HG02870 (cell line): ENCODE data around the gene SOWAHA.
A peak's percentile ranks its signal among the peaks of the same experiment; 100 is the strongest.

Experiments
- ATAC-seq: cut with Tn5 transposase; IDR thresholded peaks from one replicate; pipeline ENCODE4 v1.9.1; 2021; ENCODE audit warnings: mild to moderate bottlenecking, moderate library complexity; ENCODE audit not compliant: unreplicated experiment

Gene SOWAHA

DNA sequence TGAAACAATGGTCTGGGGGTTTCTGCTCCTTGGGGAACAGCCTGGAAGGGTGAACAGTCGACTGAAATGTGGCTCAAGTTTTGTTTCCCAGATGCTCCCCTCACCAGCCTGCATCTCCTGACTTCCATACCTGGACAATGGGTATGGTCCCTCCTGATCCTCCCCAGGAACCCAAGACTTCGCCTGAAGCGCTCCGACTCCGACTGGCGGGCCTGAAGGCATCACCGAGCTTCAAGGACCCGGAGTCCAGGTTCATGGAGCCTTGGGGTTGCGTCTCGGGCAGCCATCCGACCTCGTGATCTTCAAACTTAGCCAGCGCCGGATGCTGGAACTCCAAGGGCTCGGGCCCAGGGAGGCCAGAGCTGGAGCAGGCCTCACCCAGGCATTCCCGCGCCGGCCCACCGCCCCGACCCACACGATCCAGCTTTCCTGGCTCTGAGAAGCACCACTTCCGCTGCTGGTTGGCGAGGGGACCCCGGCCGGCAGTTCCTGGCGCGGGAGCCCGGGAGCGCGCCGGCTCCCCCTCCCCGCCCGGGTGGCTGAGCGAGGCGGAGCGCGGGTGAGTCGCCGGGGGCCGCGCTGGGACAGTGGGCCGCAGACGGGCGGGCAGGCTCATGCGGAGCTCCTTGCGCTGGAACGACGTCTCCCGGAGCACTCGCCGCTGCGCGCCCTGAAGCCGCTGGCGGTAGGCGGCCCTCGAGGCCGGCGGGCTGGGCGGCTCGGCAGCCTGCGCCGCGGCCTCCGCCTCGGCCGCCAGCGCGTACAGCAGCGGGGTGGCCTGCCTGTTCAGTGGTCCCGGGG, 12.1 kb downstream of the SOWAHA start:
- ATAC-seq, result no peak

- no peak for ATAC-seq
Measured at GRCh38 chr5:132825834-132826391, 12.8 kb downstream of the SOWAHA start.

DNA sequence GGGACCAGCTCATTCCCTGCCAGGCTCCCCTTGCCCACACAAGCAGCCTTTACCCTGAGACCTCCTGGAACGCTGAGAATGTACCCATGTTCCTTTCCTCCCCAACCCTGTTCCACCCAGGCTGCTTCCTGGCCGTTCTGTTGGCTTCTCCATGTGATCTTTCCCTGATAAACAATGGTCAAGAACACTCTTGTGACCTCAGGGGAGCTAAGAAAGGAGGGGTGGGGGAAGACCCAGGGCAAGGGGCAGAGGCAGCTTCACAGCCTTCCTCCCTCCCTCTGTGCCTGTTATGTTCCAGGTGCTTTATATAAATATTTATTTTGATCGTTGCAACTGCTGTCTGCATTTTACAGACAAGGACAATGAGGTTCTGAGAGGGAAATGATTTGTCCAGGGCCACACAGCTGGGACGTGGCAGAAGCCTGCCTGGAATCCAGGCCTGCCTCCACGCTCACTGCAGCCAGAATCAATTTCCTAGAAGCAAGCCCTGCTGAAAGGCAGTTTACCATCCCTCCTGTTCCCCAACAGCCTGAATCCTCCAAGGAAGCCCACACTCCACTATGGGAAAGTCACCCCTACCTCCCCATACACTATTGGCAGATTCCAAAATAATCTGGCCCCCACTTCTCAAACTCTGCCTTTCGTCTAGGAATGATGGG, 13.5 kb downstream of the SOWAHA start:
- ATAC-seq, result no peak

DNA sequence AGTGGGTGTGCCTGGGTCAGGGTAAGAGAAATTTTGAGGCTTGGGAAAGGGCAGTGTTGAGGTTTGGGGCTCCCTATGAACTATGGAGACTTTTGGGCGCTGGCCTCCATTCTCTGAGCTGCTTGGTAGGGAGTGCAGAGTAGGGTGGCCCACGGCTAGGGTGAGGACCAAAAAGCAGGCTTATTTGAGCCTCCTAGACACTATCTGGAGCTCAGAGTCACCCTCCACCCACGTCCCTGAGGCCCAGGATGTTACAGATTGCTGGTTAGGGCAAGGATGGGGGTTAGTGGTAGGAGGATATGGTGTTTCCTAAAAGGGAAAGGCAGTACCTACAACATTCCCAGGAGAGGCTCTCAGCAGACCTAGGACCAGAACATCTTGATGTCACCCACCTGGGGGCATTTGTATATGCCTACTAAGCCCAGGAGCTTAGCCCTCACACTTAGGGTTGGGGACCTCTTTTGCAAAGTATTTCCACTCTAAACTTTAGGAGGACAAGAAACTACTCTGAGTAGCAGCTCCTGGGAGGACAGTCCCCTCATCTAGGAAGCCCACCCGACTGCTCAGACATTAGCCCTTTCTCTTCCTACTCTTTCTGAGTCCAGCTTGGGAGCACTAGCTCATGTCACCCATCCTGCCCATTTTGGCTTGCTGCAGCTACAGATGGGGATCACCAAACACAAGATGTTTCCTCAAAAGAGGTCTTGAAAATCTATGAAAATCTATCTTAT, 15.0 kb downstream of the SOWAHA start:
- no peak for ATAC-seq

DNA sequence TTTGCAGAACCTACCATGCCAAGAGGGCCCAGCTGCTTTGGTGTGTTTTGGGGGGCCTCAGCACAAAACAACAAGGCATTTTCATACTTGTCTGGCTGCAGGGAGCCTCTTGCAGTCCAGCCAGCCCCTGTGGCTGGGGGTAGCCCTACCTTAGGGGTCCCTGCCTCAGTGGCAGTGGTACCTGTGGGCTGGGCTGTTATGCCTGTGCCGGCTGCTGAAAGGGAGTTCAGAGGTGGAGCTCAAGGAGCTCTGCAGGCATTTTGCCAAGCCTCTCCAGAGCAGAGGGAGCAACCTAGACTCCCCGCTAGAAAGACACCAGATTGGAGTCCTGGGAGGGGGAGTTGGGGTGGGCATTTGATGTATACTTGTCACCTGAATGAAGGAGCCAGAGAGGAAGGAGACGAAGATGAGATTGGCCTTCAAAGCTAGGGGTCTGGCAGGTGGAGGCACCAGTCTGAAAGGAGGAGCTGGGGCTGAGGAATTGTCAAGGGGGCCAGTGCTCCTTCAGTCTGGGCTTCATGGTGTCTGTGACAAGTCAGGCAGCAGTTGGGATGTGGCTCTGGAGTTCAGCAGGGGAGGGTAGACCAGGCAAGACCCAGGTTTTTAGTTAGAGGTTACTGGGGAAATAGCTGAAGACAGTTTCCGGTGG, 15.9 kb downstream of the SOWAHA start:
- no peak for ATAC-seq

DNA sequence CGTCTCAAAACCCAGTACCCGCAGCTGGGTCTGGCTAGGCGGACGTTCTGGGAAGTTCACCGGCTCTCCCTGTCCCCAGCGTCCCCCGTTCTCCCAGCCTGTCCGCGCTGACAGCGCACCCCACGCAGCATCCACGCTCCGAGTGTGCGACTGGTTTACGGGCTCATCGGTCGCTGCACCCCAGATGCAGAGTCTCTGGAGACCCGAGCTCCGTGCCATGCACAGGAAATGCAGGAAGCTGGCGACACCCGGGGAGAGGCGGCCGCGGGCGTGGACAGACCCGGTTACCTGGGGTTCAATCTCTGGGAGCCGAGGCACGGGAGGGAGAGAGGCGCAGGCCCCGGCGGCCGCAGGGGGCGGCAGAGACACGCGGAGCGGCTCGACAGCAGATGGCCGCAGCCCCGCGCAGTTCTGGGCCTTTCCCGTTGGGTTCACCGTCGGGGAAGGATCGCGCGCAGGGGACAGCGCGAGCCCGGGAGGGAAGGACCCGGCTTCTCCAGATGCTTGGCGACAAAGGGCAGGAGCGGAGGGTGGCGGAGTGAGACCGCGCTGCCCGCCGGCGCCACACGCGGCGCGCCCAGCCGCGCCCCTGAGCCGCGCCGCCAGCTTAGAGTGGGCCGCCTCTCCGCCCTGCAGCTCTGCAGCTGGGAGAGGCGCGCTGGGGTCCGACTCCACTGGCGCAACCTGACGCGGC, 16.8 kb downstream of the SOWAHA start:
- ATAC-seq, result peak; percentile 62

DNA sequence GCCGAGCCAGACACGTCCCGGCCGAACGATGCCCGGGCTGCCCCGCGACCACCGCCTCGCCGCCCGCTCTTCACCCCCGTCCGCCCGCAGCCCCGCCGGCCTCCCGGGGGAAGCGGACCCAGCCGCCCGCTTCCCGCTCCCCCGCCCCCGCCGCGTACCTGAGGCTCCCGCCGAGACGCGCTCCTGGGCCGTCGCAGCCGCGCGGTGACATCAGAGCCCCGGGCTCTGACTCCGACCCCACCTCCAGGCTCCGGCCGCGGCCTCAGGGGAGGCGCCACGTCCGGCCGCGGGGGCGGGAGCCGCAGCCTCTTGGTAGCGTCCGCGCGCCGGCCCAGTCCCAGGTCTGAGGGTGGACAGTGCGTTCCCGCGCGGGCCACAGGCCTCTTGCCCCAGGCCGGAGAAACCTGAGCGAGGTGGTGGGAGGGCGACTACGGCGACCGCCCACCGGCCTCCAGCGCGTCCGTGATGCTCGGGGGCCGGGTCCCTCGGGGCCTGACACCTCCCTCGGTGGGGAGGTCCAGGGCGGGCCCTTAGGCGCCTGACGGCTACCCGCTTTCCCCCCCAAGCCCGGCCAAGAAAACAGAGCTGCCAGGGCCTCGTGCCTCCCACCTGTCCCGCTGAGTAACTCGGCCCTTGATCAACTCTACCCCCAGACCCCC, 17.5 kb downstream of the SOWAHA start, which contains the start of gene SHROOM1:
Gene SHROOM1 (minus strand): TSS at position 212 of the 659 bp plus-strand sequence. CDS start 4,507 bp downstream, outside the sequence.
- ATAC-seq, result peak; percentile 61

DNA sequence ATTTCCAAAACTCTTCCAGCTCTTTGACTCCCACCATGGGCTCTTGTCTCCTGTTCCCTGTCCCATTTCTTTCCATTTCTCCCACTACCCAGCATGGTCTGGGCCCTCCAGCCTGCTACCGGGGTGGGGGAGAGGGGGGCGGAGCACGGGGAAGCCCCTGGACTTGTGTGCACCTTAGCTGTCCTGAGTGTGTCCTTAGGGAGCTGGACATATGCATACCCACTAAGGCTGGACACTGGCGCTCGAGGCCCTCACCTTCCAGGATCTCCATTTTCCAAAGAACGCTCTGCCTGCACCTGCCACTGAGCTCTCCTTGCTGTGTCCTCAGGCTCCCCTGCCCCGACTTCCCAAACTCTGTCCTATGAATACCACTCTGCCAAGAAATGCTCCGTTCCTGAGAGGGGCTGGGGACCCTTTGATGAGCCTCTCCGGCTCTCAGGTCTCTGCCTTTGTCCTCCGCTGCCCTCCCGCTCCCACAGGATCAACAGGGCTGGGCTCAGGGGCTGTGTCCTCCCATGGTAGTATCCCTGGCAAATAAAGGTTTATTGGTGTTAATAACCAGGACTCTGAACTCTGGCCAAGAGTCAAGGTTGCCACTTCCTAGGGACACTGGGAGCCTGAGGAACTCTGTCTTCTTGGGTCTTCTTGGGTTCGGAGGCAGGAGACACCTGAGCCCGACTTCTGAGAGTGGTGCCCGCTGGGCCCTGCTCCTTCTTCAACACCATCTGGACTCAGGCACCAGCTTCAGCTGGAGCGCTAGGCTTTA, 18.2 kb downstream of the SOWAHA start:
- no peak for ATAC-seq

GRCh38 chr5:132832612-132833011, 19.5 kb downstream of the SOWAHA start:
- no peak for ATAC-seq

DNA sequence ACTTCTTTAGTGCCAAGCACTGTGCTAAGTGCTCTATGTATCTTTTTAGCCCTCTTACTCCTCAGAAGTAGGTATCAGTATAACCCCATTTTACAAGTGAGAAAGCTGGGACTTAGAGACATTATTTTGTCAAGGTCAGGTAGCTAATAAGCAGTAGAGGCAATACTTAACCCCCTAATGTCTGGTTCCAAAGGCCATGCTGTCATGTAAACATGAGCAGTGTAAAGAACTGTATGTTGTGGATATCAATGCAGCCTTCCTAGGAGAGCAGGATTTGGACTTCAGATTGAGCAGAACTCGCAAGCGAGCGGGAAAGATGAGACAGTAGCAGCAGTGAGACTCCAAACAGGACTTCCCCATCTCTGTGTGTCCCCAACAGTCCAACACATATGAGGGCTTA, 21.0 kb downstream of the SOWAHA start:
- ATAC-seq, result no peak

GRCh38 chr5:132836852-132837251, 23.8 kb downstream of the SOWAHA start:
- ATAC-seq, result no peak

DNA sequence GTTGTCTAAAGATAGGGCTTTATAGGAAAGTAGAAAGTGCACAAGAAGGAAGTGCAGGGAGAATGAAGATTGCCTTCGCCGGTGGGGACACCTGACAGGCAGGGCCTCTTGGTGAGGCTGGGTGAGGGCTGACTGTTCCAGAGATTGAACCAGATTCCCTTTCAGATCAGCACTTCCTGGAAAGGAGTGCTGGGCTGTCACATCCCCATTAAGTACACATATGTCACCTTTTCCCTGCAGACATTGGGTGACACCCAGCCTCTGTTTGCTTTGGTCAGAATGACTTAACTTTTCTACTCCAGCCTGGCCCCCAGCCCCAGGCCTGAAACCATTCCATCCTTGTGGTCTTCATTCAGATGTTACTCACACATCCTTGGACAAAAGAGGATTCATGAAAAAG, 24.8 kb downstream of the SOWAHA start:
- no peak for ATAC-seq

- no peak for ATAC-seq
Measured at GRCh38 chr5:132838516-132839282, 25.6 kb downstream of the SOWAHA start.

GRCh38 chr5:132839426-132840301, 26.6 kb downstream of the SOWAHA start:
- no peak for ATAC-seq

DNA sequence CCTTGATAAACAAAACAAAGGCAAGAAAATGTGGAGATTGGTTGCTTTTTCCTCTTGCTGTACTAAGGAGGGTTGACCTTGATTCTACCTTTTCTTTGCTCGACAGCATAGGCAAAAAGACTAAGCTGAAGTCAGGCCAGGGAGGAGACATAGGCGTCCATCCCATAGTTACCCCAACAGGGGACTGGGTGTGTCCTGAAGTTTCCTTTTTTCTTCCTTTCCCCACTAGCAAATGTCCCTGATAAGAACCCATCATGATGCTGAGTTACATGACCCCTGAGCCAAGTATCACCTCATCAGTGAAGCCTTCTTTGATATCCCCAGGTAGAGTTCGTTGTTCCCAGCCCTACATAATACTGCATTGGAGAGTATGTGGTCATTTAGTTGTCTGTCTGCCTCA, 27.2 kb downstream of the SOWAHA start:
- no peak for ATAC-seq

- no peak for ATAC-seq
Measured at GRCh38 chr5:132840896-132841295, 27.8 kb downstream of the SOWAHA start.

GRCh38 chr5:132841305-132841704, 28.2 kb downstream of the SOWAHA start:
- no peak for ATAC-seq
